GM19351 (cell line): Measurements from ENCODE around the gene CREG2.
"Not testable (repeated sequence)": the region's sequence is repeated elsewhere in the genome, so short reads cannot be mapped to it uniquely, and the experiment has no call there.

Experiments used
- ATAC-seq: cut with Tn5 transposase; IDR thresholded peaks from one replicate; pipeline ENCODE4 v1.9.1; 2021; ENCODE audit warnings: mild to moderate bottlenecking, moderate library complexity; ENCODE audit not compliant: unreplicated experiment

CREG2 gene

DNA sequence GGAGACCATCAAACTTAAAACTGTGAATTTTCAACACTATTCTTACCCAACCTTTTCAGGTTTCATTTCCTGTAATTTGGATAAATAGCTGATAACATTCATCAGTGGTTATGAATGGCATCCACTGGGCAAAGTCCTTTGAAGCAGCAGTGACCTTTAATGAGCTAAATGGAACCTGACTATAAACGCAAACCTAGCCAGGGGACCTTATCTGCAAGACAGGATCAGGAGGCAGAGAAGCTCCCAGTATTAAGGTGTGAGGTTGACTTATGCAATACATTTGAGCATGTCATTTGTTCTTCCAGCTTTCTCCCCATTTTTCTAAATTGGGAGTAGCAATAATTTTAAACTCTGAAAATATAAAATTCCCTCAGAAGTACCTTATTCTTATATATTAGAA lies 38.4 kb downstream of the CREG2 start:
- no peak for ATAC-seq

DNA sequence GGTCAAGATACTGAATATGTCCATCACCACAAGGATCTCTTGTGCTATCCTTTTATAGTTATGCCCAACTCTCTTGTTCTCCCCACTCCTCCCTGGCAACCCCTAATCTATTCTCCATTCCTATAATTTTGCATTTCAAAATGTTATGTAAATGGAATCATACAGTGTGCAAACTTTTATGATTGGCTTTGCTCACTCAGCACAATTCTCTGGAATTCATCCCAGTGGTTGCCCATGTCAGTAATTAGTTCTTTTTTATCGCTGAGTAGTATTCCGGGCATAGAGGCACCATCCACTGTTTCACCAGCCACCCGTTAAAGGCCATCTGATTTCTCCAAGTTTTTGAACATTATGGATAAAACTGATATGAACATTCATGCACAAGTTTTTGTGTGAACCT lies 40.4 kb downstream of the CREG2 start:
- ATAC-seq = no peak

DNA sequence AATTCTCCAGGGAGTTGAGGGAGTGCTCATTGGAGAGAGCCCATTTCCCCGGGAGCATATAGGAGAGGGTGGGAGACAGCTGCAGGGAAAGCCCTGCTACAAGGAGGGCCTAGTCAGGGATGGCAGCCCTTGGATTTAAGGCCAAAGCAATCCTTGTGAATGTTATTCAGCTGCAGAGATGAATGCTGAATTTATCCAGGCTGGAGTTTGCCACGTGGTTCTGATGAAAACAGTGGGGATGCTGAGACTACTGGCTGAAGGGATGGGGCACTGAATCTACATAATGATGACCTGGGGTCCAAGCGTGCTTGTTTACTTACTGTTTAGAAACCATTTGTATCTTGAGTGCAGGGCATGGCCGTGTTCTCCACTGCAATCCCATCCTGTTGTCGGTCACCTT lies 43.2 kb downstream of the CREG2 start:
- no peak for ATAC-seq

DNA sequence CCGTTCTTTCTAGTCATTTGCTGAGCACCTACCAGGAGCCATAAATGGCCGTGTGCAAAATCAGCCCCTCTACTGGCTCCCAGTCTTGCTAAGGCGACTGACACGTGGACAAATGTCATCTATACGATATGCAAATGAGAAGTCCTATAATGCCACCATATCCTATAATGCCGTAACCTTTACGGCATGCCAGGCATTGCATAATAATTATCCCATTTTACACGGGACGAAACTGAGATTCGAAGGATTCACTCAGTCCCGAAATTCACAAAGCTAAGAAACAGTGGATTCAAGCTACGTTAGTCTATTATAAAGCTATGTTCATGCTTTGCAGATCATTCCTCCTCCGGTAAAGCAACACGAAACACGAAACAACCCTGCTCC lies 44.7 kb downstream of the CREG2 start:
- no peak for ATAC-seq

- no peak for ATAC-seq
These were observed 45.2 kb downstream of the CREG2 start for GRCh38 chr2:101341901-101342624.

GRCh38 chr2:101341421-101341820 lies 45.9 kb downstream of the CREG2 start:
- no peak for ATAC-seq

DNA sequence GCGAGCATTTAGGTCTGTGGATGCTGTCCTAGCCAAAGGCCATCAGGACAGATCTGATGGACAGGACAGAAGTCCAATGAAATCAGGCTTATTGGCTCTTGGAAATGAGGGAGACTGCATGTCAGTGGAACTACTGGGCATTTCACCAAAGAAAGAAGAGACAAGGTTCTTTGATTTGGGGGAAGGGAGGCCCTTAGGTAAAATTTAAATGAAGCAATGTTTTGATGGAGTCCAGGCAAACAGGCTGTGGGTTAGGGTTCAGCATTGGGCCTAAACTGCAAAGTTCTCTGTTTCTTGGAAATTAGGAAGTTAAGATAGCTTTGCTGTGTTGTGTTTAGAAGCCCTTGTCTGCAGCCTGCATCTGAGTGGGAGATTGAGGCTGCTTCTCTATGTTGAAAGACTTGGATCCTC lies 47.2 kb downstream of the CREG2 start:
- ATAC-seq = no peak

GRCh38 chr2:101339266-101339880 lies 47.9 kb downstream of the CREG2 start:
- ATAC-seq = no peak

GRCh38 chr2:101337877-101338276 lies 49.4 kb downstream of the CREG2 start:
- no peak for ATAC-seq

- no peak for ATAC-seq
These were observed 54.2 kb downstream of the CREG2 start for GRCh38 chr2:101332885-101333766.

DNA sequence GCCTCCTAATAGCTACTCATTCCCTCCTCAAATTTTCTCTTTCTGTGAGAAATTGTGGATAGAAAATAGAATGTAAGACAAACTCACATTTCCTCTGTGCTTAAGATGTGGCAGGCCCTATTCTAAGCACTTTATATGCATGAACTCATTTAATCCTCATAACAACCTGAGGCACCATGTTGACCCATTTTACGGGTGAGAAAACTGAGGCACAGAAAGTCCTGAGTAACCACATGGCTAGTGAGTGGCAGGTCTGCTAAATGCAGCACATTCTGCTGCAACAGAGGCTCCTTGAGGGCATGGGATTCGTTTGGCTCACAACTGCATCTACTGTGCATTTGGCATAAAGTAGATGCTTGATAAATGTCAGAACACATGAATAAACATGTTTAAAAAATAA lies 56.1 kb downstream of the CREG2 start:
- ATAC-seq = no peak

GRCh38 chr2:101330253-101330933 lies 56.9 kb downstream of the CREG2 start:
- ATAC-seq = no peak

DNA sequence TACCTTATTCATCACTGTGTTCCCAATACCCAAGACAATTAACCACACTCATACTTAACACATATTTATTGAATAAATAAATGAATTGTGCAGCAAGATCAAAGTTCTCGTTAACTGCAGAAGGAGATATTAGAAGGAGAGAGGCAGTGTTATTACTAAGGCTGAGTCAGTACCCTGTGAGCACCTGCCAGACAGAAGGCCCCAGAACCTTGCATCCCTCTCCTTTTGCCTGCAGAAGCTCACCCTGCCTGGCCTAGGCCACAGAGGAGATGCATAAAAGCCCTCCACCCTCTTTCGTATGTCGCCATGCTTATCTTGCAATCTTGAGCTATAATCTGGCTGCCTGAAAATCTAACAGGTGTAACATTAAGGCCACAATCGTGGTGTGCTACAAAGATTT lies 58.3 kb downstream of the CREG2 start:
- ATAC-seq = no peak

GRCh38 chr2:101328474-101329007 lies 58.8 kb downstream of the CREG2 start:
- no peak for ATAC-seq

GRCh38 chr2:101327863-101328394 lies 59.4 kb downstream of the CREG2 start:
- ATAC-seq = no peak

DNA sequence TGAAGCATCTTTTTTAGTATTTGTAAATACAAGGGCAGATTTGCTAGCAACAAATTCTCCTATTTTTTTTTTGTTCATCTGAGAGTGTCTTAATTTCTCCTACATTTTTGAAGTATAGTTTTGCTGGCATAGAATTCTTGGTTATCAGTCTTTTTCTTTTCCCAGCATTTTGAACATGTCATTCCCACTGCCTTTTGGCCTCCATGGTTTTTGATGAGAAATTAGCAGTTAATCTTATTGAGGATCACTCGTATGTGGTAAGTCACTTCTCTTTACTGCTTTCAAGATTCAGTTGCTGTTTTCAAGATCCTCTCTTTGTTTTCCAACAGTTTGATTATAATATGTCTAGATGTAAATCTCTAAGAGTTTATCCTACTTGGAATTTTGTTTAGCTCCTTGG lies 61.9 kb downstream of the CREG2 start:
- no peak for ATAC-seq

- ATAC-seq = not testable (repeated sequence)
These were observed 70.7 kb downstream of the CREG2 start for GRCh38 chr2:101316568-101316967.

GRCh38 chr2:101311696-101312017 lies 75.6 kb downstream of the CREG2 start:
- no peak for ATAC-seq

- no peak for ATAC-seq
These were observed 76.2 kb downstream of the CREG2 start for GRCh38 chr2:101310834-101311695.
